GM12864 (cell line): ENCODE measurements around the gene FBXW2.
A peak's percentile ranks its signal among the peaks of the same experiment; 100 is the strongest.
"Not testable (repeated sequence)": the region's sequence is repeated elsewhere in the genome, so short reads cannot be mapped to it uniquely, and the experiment has no call there.

Source experiments
- DNase-seq: peaks from one replicate; pipeline ENCODE4 v3.0.0-alpha.2; 2011; ENCODE audit warnings: low read depth
- H3K4me3 ChIP-seq: 2 replicates; pipeline ENCODE4 v1.5.1; 2011; ENCODE audit warnings: mild to moderate bottlenecking, low read depth, low read length, control low read depth
- CTCF ChIP-seq: IDR thresholded peaks from 2 replicates; pipeline ENCODE4 v1.5.1; 2011; ENCODE audit warnings: low read depth, mild to moderate bottlenecking, moderate library complexity, low read length, control low read depth, inconsistent platforms; ENCODE audit errors: missing control alignments

Gene FBXW2

GRCh38 chr9:120755044-120755443 is 38.2 kb downstream of the FBXW2 start:
- TF ChIP-seq CTCF, result no peak
- DNase-seq, result no peak
- no peak overlapping the region for H3K4me3 ChIP-seq

GRCh38 chr9:120750421-120750820 is 42.8 kb downstream of the FBXW2 start:
- DNase-seq, result no peak
- H3K4me3 ChIP-seq, result no peak overlapping the region
- no peak for TF ChIP-seq CTCF

GRCh38 chr9:120746366-120746765 is 46.9 kb downstream of the FBXW2 start:
- not testable (repeated sequence) for H3K4me3 ChIP-seq, DNase-seq

- TF ChIP-seq CTCF, result no peak
- H3K4me3 ChIP-seq, result no peak overlapping the region
- no peak for DNase-seq
Observed at GRCh38 chr9:120745278-120745677, 47.9 kb downstream of the FBXW2 start.

- H3K4me3 ChIP-seq, result no peak overlapping the region
- peak; percentile 79 for TF ChIP-seq CTCF
- no peak for DNase-seq
Observed at GRCh38 chr9:120742951-120743416, 50.2 kb downstream of the FBXW2 start.

- no peak for TF ChIP-seq CTCF
- no peak for DNase-seq
- H3K4me3 ChIP-seq, result no peak overlapping the region
Observed at GRCh38 chr9:120741701-120742100, 51.5 kb downstream of the FBXW2 start.

GRCh38 chr9:120741191-120741590 is 52.0 kb downstream of the FBXW2 start:
- DNase-seq, result no peak
- no peak for TF ChIP-seq CTCF
- H3K4me3 ChIP-seq, result no peak overlapping the region
